ENCODE measurements around the gene POGLUT3. TPM values are rescaled to one million over a fixed set of nuclear protein-coding genes. Genes with fewer than 3 reads are reported as not detected.

POGLUT3 gene
- 10 to 100 TPM; 25.1 to 26.2 TPM for total RNA-seq

GRCh38 chr11:108498046-108498815 lies at the start of gene POGLUT3:
Gene POGLUT3, minus strand, starts transcription at chr11:108498384. Its CDS starts 18 bp downstream, at chr11:108498366.
- Mint-ChIP-seq H3K36me3 (peaks cover 23% of the 10 kb centered on the region), H3K27ac (peak within 1 kb of the TSS; percentile 98), H3K4me1 (peaks cover 17% of the 10 kb centered on the region), H3K9me3 (no peaks in the 10 kb centered on the region), H3K4me3 (peak within 1 kb of the TSS; percentile 95), H3K27me3 (no peaks in the 10 kb centered on the region)
- DNase-seq (peak; percentile 77), ATAC-seq (ENCODE audit: low read depth) (peak; percentile 69)
- POLR2A ChIA-PET: interaction anchor here (0.6 to 2.2 kb wide), 4 partner anchors 31 to 275 kb away, joined by 3 to 14 read pairs (median 5); partner anchors contain the start of genes ATM, C11orf65 and NPAT

- Mint-ChIP-seq H3K36me3 (no peaks in the 10 kb centered on the region), H3K4me3 (no peak overlapping the region), H3K27me3 (no peaks in the 10 kb centered on the region), H3K4me1 (no peaks in the 10 kb centered on the region), H3K9me3 (no peaks in the 10 kb centered on the region), H3K27ac (no peak overlapping the region)
- POLR2A ChIA-PET: interaction anchor here (0.7 kb wide), 1 partner anchor 14 kb away, joined by 3 read pairs; no protein-coding TSS in a partner anchor
- DNase-seq (no peak), ATAC-seq (ENCODE audit: low read depth) (no peak)
These were observed 47.8 kb upstream of the POGLUT3 start for GRCh38 chr11:108545909-108546501.

- no peaks in the 10 kb centered on the region for H3K4me1 Mint-ChIP-seq
- H3K27ac Mint-ChIP-seq: no peak overlapping the region
- POLR2A ChIA-PET: no interaction called here
- H3K4me3 Mint-ChIP-seq: no peak overlapping the region
- no peaks in the 10 kb centered on the region for H3K9me3 Mint-ChIP-seq
- H3K27me3 Mint-ChIP-seq: no peaks in the 10 kb centered on the region
- H3K36me3 Mint-ChIP-seq: no peaks in the 10 kb centered on the region
- DNase-seq: no peak
- ATAC-seq (ENCODE audit: low read depth): no peak
These were observed 45.3 kb upstream of the POGLUT3 start for GRCh38 chr11:108543316-108543964.

- Mint-ChIP-seq H3K4me3 (no peak overlapping the region), H3K9me3 (no peaks in the 10 kb centered on the region), H3K4me1 (no peaks in the 10 kb centered on the region), H3K27me3 (no peaks in the 10 kb centered on the region), H3K36me3 (no peaks in the 10 kb centered on the region), H3K27ac (no peak overlapping the region)
- POLR2A ChIA-PET: no interaction called here
- DNase-seq (no peak), ATAC-seq (ENCODE audit: low read depth) (no peak)
These were observed 43.3 kb upstream of the POGLUT3 start for GRCh38 chr11:108541531-108541930.

GRCh38 chr11:108538502-108538901 lies 40.3 kb upstream of the POGLUT3 start:
- H3K4me1 Mint-ChIP-seq: no peaks in the 10 kb centered on the region
- no peaks in the 10 kb centered on the region for H3K9me3 Mint-ChIP-seq
- H3K36me3 Mint-ChIP-seq: no peaks in the 10 kb centered on the region
- H3K27me3 Mint-ChIP-seq: no peaks in the 10 kb centered on the region
- no peak overlapping the region for H3K27ac Mint-ChIP-seq
- no peak for DNase-seq
- H3K4me3 Mint-ChIP-seq: no peak overlapping the region
- POLR2A ChIA-PET: no interaction called here
- ATAC-seq (ENCODE audit: low read depth): no peak

- ATAC-seq (ENCODE audit: low read depth) (no peak), DNase-seq (no peak)
- peaks cover under 1% of the 10 kb centered on the region for H3K36me3 Mint-ChIP-seq
- no peak overlapping the region for H3K4me3 Mint-ChIP-seq
- POLR2A ChIA-PET: no interaction called here
- no peaks in the 10 kb centered on the region for H3K9me3 Mint-ChIP-seq
- H3K27me3 Mint-ChIP-seq: no peaks in the 10 kb centered on the region
- H3K4me1 Mint-ChIP-seq: no peaks in the 10 kb centered on the region
- H3K27ac Mint-ChIP-seq: no peak overlapping the region
These were observed 39.8 kb upstream of the POGLUT3 start for GRCh38 chr11:108538022-108538424.

- Mint-ChIP-seq H3K27ac (no peak overlapping the region), H3K27me3 (no peaks in the 10 kb centered on the region), H3K4me3 (no peak overlapping the region), H3K36me3 (peaks cover 3% of the 10 kb centered on the region), H3K4me1 (no peaks in the 10 kb centered on the region), H3K9me3 (peaks cover 4% of the 10 kb centered on the region)
- ATAC-seq (ENCODE audit: low read depth) (no peak), DNase-seq (no peak)
- POLR2A ChIA-PET: no interaction called here
These were observed 38.6 kb upstream of the POGLUT3 start for GRCh38 chr11:108536783-108537182.

GRCh38 chr11:108535384-108535955 lies 37.3 kb upstream of the POGLUT3 start:
- Mint-ChIP-seq H3K27ac (no peak overlapping the region), H3K36me3 (peaks cover 3% of the 10 kb centered on the region), H3K4me1 (no peaks in the 10 kb centered on the region), H3K9me3 (peaks cover 4% of the 10 kb centered on the region), H3K4me3 (no peak overlapping the region), H3K27me3 (no peaks in the 10 kb centered on the region)
- no peak for ATAC-seq (ENCODE audit: low read depth)
- POLR2A ChIA-PET: no interaction called here
- DNase-seq: no peak

- no peak overlapping the region for H3K27ac Mint-ChIP-seq
- H3K9me3 Mint-ChIP-seq: peaks cover 4% of the 10 kb centered on the region
- ATAC-seq (ENCODE audit: low read depth) (no peak), DNase-seq (no peak)
- H3K27me3 Mint-ChIP-seq: no peaks in the 10 kb centered on the region
- no peak overlapping the region for H3K4me3 Mint-ChIP-seq
- POLR2A ChIA-PET: no interaction called here
- no peaks in the 10 kb centered on the region for H3K4me1 Mint-ChIP-seq
- peaks cover 3% of the 10 kb centered on the region for H3K36me3 Mint-ChIP-seq
These were observed 36.2 kb upstream of the POGLUT3 start for GRCh38 chr11:108534274-108534882.

- H3K4me3 Mint-ChIP-seq: no peak overlapping the region
- H3K9me3 Mint-ChIP-seq: peaks cover 4% of the 10 kb centered on the region
- POLR2A ChIA-PET: no interaction called here
- peaks cover 3% of the 10 kb centered on the region for H3K36me3 Mint-ChIP-seq
- H3K27ac Mint-ChIP-seq: no peak overlapping the region
- no peak for ATAC-seq (ENCODE audit: low read depth)
- no peaks in the 10 kb centered on the region for H3K4me1 Mint-ChIP-seq
- DNase-seq: no peak
- H3K27me3 Mint-ChIP-seq: no peaks in the 10 kb centered on the region
These were observed 32.2 kb upstream of the POGLUT3 start for GRCh38 chr11:108530426-108530825.

GRCh38 chr11:108527382-108527781 lies 29.2 kb upstream of the POGLUT3 start:
- no peak for ATAC-seq (ENCODE audit: low read depth)
- H3K27me3 Mint-ChIP-seq: no peaks in the 10 kb centered on the region
- no peak for DNase-seq
- POLR2A ChIA-PET: no interaction called here
- H3K9me3 Mint-ChIP-seq: no peaks in the 10 kb centered on the region
- H3K36me3 Mint-ChIP-seq: peaks cover 3% of the 10 kb centered on the region
- H3K4me1 Mint-ChIP-seq: no peaks in the 10 kb centered on the region
- no peak overlapping the region for H3K4me3 Mint-ChIP-seq
- no peak overlapping the region for H3K27ac Mint-ChIP-seq

- Mint-ChIP-seq H3K27ac (no peak overlapping the region), H3K4me1 (no peaks in the 10 kb centered on the region), H3K4me3 (no peak overlapping the region), H3K36me3 (peaks cover 3% of the 10 kb centered on the region), H3K27me3 (no peaks in the 10 kb centered on the region), H3K9me3 (no peaks in the 10 kb centered on the region)
- ATAC-seq (ENCODE audit: low read depth): no peak
- POLR2A ChIA-PET: no interaction called here
- no peak for DNase-seq
These were observed 27.0 kb upstream of the POGLUT3 start for GRCh38 chr11:108525161-108525560.

GRCh38 chr11:108524422-108524821 lies 26.2 kb upstream of the POGLUT3 start:
- Mint-ChIP-seq H3K4me3 (no peak overlapping the region), H3K9me3 (no peaks in the 10 kb centered on the region), H3K27ac (no peak overlapping the region), H3K4me1 (no peaks in the 10 kb centered on the region), H3K36me3 (peaks cover 3% of the 10 kb centered on the region), H3K27me3 (no peaks in the 10 kb centered on the region)
- ATAC-seq (ENCODE audit: low read depth): no peak
- no peak for DNase-seq
- POLR2A ChIA-PET: no interaction called here
